OCI-LY1 (cell line): ENCODE data around the gene NUDCD3.

Source experiments
- H2AFZ ChIP-seq: fragments of 200-600 bp; sonication (generic), shearing (Covaris generic); 2 replicates; pipeline ENCODE4 v1.6.0; 2014; ENCODE audit warnings: antibody characterized with exemption, mild to moderate bottlenecking, low read length
- H3F3A ChIP-seq: fragments of 200-600 bp; sonication (generic), shearing (Covaris generic); 2 replicates; pipeline ENCODE4 v1.6.0; 2014; ENCODE audit warnings: mild to moderate bottlenecking, antibody characterized with exemption, low read length, moderate library complexity; ENCODE audit not compliant: insufficient read depth
- H3K27ac ChIP-seq: fragments of 200-600 bp; sonication (generic); 2 replicates; pipeline ENCODE4 v1.5.1; 2014; ENCODE audit warnings: low read length, mixed run types, mild to moderate bottlenecking, low read depth; ENCODE audit not compliant: poor library complexity, severe bottlenecking
- H3K27me3 ChIP-seq: fragments of 200-600 bp; sonication (generic); 2 replicates; pipeline ENCODE4 v1.6.0; 2014; ENCODE audit warnings: antibody characterized with exemption, mild to moderate bottlenecking, low read length, moderate library complexity; ENCODE audit not compliant: insufficient read depth
- H3K36me3 ChIP-seq: fragments of 200-600 bp; sonication (generic); 2 replicates; pipeline ENCODE4 v1.6.1; 2014; ENCODE audit warnings: mild to moderate bottlenecking, antibody characterized with exemption, low read length, moderate library complexity, mixed read lengths; ENCODE audit not compliant: insufficient read depth
- H3K4me1 ChIP-seq: fragments of 200-600 bp; sonication (generic); 2 replicates; pipeline ENCODE4 v1.5.1; 2014; ENCODE audit warnings: mild to moderate bottlenecking, low read length, moderate library complexity; ENCODE audit not compliant: insufficient read depth, severe bottlenecking
- H3K4me2 ChIP-seq: fragments of 200-600 bp; sonication (generic), shearing (Covaris generic); 2 replicates; pipeline ENCODE4 v1.6.1; 2014; ENCODE audit warnings: low read length
- H3K4me3 ChIP-seq: fragments of 200-600 bp; sonication (generic); 2 replicates; pipeline ENCODE4 v1.5.1; 2014; ENCODE audit warnings: low read length, low read depth, mild to moderate bottlenecking, mixed read lengths; ENCODE audit not compliant: poor library complexity, severe bottlenecking
- H3K79me2 ChIP-seq: fragments of 200-600 bp; shearing (Covaris generic); 2 replicates; pipeline ENCODE4 v1.6.1; 2016; ENCODE audit warnings: mixed run types, low read length, mixed read lengths; ENCODE audit not compliant: insufficient read depth
- H3K9ac ChIP-seq: fragments of 200-600 bp; sonication (generic), shearing (Covaris generic); 2 replicates; pipeline ENCODE4 v1.6.1; 2014; ENCODE audit warnings: mild to moderate bottlenecking, low read length, mixed read lengths
- H3K9me2 ChIP-seq: fragments of 200-600 bp; sonication (generic), shearing (Covaris generic); 2 replicates; pipeline ENCODE4 v1.6.1; 2014; ENCODE audit warnings: low read depth, mild to moderate bottlenecking, low read length, mixed read lengths
- H3K9me3 ChIP-seq: fragments of 200-600 bp; shearing (Covaris generic); 2 replicates; pipeline ENCODE4 v1.6.1; 2014; ENCODE audit warnings: low read length, mixed read lengths
- H4K20me1 ChIP-seq: fragments of 200-600 bp; sonication (generic), shearing (Covaris generic); 2 replicates; pipeline ENCODE4 v1.6.0; 2016; ENCODE audit warnings: mild to moderate bottlenecking, low read length; ENCODE audit not compliant: insufficient read depth
- CTCF ChIP-seq: fragments of 200-600 bp; sonication (generic), shearing (Covaris generic); IDR thresholded peaks from 2 replicates; pipeline ENCODE4 v1.5.1; 2017; ENCODE audit warnings: mild to moderate bottlenecking, antibody characterized with exemption, low read length, moderate library complexity, mixed read lengths
- EZH2 ChIP-seq: fragments of 200-600 bp; sonication (generic), shearing (Covaris generic); IDR thresholded peaks from 2 replicates; pipeline ENCODE4 v1.8.0; 2017; ENCODE audit warnings: borderline replicate concordance, mixed run types, mild to moderate bottlenecking, antibody characterized with exemption, low read length, moderate library complexity, mixed read lengths

The NUDCD3 gene

DNA sequence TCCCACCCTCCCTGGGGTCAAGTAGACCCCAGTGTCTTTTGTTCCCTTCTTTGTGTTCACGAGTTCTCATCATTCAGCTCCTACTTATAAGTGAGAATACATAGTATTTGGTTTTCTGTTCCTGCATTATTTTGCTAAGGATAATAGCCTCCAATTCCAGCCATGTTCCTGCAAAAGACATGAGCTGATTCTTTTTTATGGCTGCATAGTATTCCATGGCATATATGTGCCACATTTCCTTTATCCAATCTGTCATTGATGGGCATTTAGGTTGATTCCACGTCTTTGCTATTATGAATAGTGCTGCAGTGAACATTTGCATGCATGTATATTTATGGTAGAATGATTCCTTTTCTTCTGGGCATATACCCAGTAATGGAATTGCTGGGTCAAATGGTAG, 136.8 kb downstream of the NUDCD3 start:
- Histone ChIP-seq H3K9ac (no peak overlapping the region), H2AFZ (no peak overlapping the region), H3K27ac (no peak overlapping the region), H3K79me2 (no peaks in the 10 kb centered on the region), H3K27me3 (no peaks in the 10 kb centered on the region; the same call in 1 of the 2 replicates), H3F3A (no peaks in the 10 kb centered on the region), H3K9me2 (no peaks in the 10 kb centered on the region), H3K4me3 (no peak overlapping the region), H3K4me1 (no peaks in the 10 kb centered on the region), H3K36me3 (no peaks in the 10 kb centered on the region), H3K9me3 (no peaks in the 10 kb centered on the region), H3K4me2 (no peak overlapping the region), H4K20me1 (no peaks in the 10 kb centered on the region)
- TF ChIP-seq CTCF = no peak
- no peak for TF ChIP-seq EZH2

GRCh38 chr7:44348851-44349781, 141.3 kb downstream of the NUDCD3 start:
- Histone ChIP-seq H3K9me2 (no peaks in the 10 kb centered on the region), H3K4me3 (no peak overlapping the region), H3K9me3 (no peaks in the 10 kb centered on the region), H3K4me2 (no peak overlapping the region), H3K9ac (no peak overlapping the region), H3K79me2 (no peaks in the 10 kb centered on the region), H4K20me1 (no peaks in the 10 kb centered on the region), H3K4me1 (no peaks in the 10 kb centered on the region), H3F3A (no peaks in the 10 kb centered on the region), H2AFZ (no peak overlapping the region), H3K27ac (no peak overlapping the region), H3K27me3 (no peaks in the 10 kb centered on the region; the same call in 1 of the 2 replicates), H3K36me3 (no peaks in the 10 kb centered on the region)
- TF ChIP-seq CTCF (no peak), EZH2 (no peak)

DNA sequence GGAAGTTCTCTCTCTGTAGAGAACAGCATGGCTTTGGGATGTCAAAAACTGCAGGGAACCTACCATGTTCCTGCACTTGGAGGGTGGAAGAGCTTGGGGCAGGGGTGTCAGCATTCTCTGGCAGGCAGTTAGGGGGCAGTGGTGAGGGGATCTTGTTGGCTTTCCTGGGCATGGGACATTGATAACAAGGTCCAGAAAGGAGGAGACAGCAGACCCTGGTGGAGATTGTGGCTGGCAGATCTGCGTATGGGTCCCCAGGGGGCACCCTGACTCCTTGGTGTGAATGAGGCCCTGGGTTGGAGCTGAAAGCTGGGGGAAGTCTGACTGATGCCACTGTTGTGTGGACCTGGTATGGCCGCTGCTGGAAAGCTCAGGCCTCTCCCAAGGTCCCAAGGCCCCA, 142.2 kb downstream of the NUDCD3 start:
- peak; percentile 67 for TF ChIP-seq CTCF
- TF ChIP-seq EZH2 = no peak
- Histone ChIP-seq H4K20me1 (no peaks in the 10 kb centered on the region), H3K9ac (no peak overlapping the region), H3K4me2 (no peak overlapping the region), H3K9me2 (no peaks in the 10 kb centered on the region), H3F3A (no peaks in the 10 kb centered on the region), H3K27ac (no peak overlapping the region), H3K36me3 (no peaks in the 10 kb centered on the region), H3K4me3 (no peak overlapping the region), H3K79me2 (no peaks in the 10 kb centered on the region), H2AFZ (no peak overlapping the region), H3K27me3 (no peaks in the 10 kb centered on the region; the same call in 1 of the 2 replicates), H3K9me3 (no peaks in the 10 kb centered on the region), H3K4me1 (no peaks in the 10 kb centered on the region)
